PFSK-1 (cell line): ENCODE measurements around the gene AP4M1.

Experiments
- FOXP2 ChIP-seq: optimal IDR thresholded peaks from 2 replicates; pipeline ENCODE3; 2011; ENCODE audit warnings: borderline replicate concordance, control low read depth, inconsistent platforms; ENCODE audit not compliant: insufficient read depth; ENCODE audit errors: extremely low read length, extremely low read depth
- POLR2AphosphoS5 ChIP-seq: IDR thresholded peaks from 2 replicates; pipeline ENCODE4 v1.6.1; 2012; ENCODE audit warnings: low read depth, mild to moderate bottlenecking, control low read depth, low read length, moderate library complexity
- REST ChIP-seq, 2 experiments: IDR thresholded peaks; 2 replicates each; pipeline versions ENCODE4 v1.6.1 to v1.8.0; 2011 to 2012; ENCODE audit warnings: low read depth in 2 of 2, low read length in 2 of 2, control low read depth in 1 of 2, inconsistent platforms in 1 of 2, mild to moderate bottlenecking in 1 of 2, moderate library complexity in 1 of 2; ENCODE audit not compliant: insufficient read depth in 1 of 2
- SIN3A ChIP-seq: IDR thresholded peaks from 2 replicates; pipeline ENCODE4 v1.6.1; 2012; ENCODE audit warnings: mild to moderate bottlenecking, low read length, moderate library complexity, borderline replicate concordance; ENCODE audit not compliant: insufficient read depth
- TAF1 ChIP-seq: IDR thresholded peaks from 2 replicates; pipeline ENCODE4 v1.6.1; 2012; ENCODE audit warnings: low read length, control low read depth, borderline replicate concordance; ENCODE audit not compliant: insufficient read depth

AP4M1 gene

GRCh38 chr7:100085515-100085914 lies 15.9 kb upstream of the AP4M1 start:
- TF ChIP-seq SIN3A (no peak), TAF1 (no peak), FOXP2 (no peak), POLR2AphosphoS5 (no peak), REST (IDR thresholded peaks at IDR 0.05; ENCODE audit: insufficient read depth in 1 of 2, low read depth in 2 of 2, low read length in 2 of 2) (no peak)

GRCh38 chr7:100087055-100087750 lies 14.2 kb upstream of the AP4M1 start:
- no peak for TF ChIP-seq FOXP2
- TF ChIP-seq REST (IDR thresholded peaks at IDR 0.05; ENCODE audit: insufficient read depth in 1 of 2, low read depth in 2 of 2, low read length in 2 of 2): no peak
- no peak for TF ChIP-seq TAF1
- no peak for TF ChIP-seq SIN3A
- TF ChIP-seq POLR2AphosphoS5: no peak

- TF ChIP-seq SIN3A: no peak
These were observed 13.3 kb upstream of the AP4M1 start for GRCh38 chr7:100088095-100088620.

GRCh38 chr7:100088621-100089457 lies 12.6 kb upstream of the AP4M1 start, which contains the start of gene COPS6:
Gene COPS6 (plus strand): TSS chr7:100088969. CDS start chr7:100088991, 22 bp downstream.
- 0 out of 2 replicates have a peak, but pooled peaks have one; percentile 57 for TF ChIP-seq SIN3A
- TF ChIP-seq TAF1: peak; percentile 82; the same call in 1 of the 2 replicates
- 0 out of 4 replicates have a peak, but pooled peaks of 1 of the 2 experiments have one; percentile 27 for TF ChIP-seq REST (IDR thresholded peaks at IDR 0.05; ENCODE audit: insufficient read depth in 1 of 2, low read depth in 2 of 2, low read length in 2 of 2)
- peak; percentile 95 for TF ChIP-seq POLR2AphosphoS5
- TF ChIP-seq FOXP2: peak; percentile 71

- no peak for TF ChIP-seq POLR2AphosphoS5
- no peak for TF ChIP-seq FOXP2
- TF ChIP-seq SIN3A: no peak
- TF ChIP-seq REST (IDR thresholded peaks at IDR 0.05; ENCODE audit: insufficient read depth in 1 of 2, low read depth in 2 of 2, low read length in 2 of 2): no peak
- no peak for TF ChIP-seq TAF1
These were observed 11.8 kb upstream of the AP4M1 start for GRCh38 chr7:100089458-100090196.
